ENCODE measurements around the gene TMEM63B. TPM values are rescaled to one million over a fixed set of nuclear protein-coding genes. Genes with fewer than 3 reads are reported as not detected.

Gene TMEM63B
- total RNA-seq, 2 donors from 2014 or later: 64.6 to 65.2 TPM

DNA sequence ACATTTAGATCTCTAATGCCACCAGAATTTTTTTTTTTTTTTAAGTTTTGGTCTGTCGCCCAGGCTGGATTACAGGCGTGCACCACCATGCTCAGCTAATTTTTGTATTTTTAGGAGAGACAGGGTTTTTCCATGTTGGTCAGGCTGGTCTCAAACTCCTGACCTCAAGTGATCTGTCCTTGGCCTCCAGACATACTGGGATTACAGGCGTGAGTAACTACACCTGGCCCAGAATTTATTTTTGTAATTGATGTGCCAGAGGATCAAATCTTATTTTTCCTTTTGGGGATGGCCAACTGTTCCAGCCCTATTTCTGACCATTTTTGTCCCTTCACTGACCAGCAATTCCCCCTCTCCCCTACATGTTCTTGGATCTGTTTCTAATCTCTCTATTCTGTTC is 71.3 kb downstream of the TMEM63B start:
- peaks cover 31% of the 10 kb centered on the region for H3K4me1 Mint-ChIP-seq
- no peak overlapping the region for H3K4me3 ChIP-seq (ENCODE audit: low read length)
- 93 to 97% methylated on average over 2 to 3 of the region's 3 CpGs for WGBS, 2 experiments (ENCODE audit: insufficient coverage in 1 of 2, insufficient read length in 1 of 2)
- H3K9me3 Mint-ChIP-seq: no peaks in the 10 kb centered on the region
- no peak overlapping the region for H3K4me3 Mint-ChIP-seq
- no peaks in the 10 kb centered on the region for H3K9me3 ChIP-seq (ENCODE audit: control insufficient read depth, low read length)
- no peak overlapping the region for H3K27ac ChIP-seq (ENCODE audit: low read depth, low read length)
- no peaks in the 10 kb centered on the region for H3K36me3 Mint-ChIP-seq (ENCODE audit: low read depth)
- H3K27me3 ChIP-seq (ENCODE audit: control insufficient read depth, insufficient read depth, low read length, poor library complexity, severe bottlenecking): no peaks in the 10 kb centered on the region
- H3K9ac ChIP-seq (ENCODE audit: extremely low read depth, low read length, poor library complexity, severe bottlenecking): no peak overlapping the region
- no peaks in the 10 kb centered on the region for H3K27me3 Mint-ChIP-seq (ENCODE audit: insufficient read depth)
- peak overlapping the region; percentile 1 for H3K27ac Mint-ChIP-seq
- no peaks in the 10 kb centered on the region for H3K36me3 ChIP-seq (ENCODE audit: control insufficient read depth, insufficient read depth, low read length)
- no peak for TF ChIP-seq CTCF (conservative IDR thresholded peaks at IDR 0.05)
- peaks cover 22% of the 10 kb centered on the region for H3K4me1 ChIP-seq (ENCODE audit: control insufficient read depth, insufficient read depth, low read length)
- no peak for DNase-seq

GRCh38 chr6:44199883-44200282 is 72.5 kb downstream of the TMEM63B start:
- H3K4me1 ChIP-seq (ENCODE audit: control insufficient read depth, insufficient read depth, low read length): peaks cover 22% of the 10 kb centered on the region
- no peak overlapping the region for H3K27ac Mint-ChIP-seq
- no peak overlapping the region for H3K4me3 Mint-ChIP-seq
- H3K27me3 Mint-ChIP-seq (ENCODE audit: insufficient read depth): no peaks in the 10 kb centered on the region
- TF ChIP-seq CTCF (conservative IDR thresholded peaks at IDR 0.05): no peak
- no peaks in the 10 kb centered on the region for H3K9me3 Mint-ChIP-seq
- no peaks in the 10 kb centered on the region for H3K27me3 ChIP-seq (ENCODE audit: control insufficient read depth, insufficient read depth, low read length, poor library complexity, severe bottlenecking)
- no peaks in the 10 kb centered on the region for H3K36me3 Mint-ChIP-seq (ENCODE audit: low read depth)
- no peak overlapping the region for H3K4me3 ChIP-seq (ENCODE audit: low read length)
- WGBS, 2 experiments (ENCODE audit: insufficient coverage in 1 of 2, insufficient read length in 1 of 2): 90 to 93% methylated on average over 2 to 4 of the region's 4 CpGs
- H3K27ac ChIP-seq (ENCODE audit: low read depth, low read length): no peak overlapping the region
- no peaks in the 10 kb centered on the region for H3K9me3 ChIP-seq (ENCODE audit: control insufficient read depth, low read length)
- H3K9ac ChIP-seq (ENCODE audit: extremely low read depth, low read length, poor library complexity, severe bottlenecking): no peak overlapping the region
- DNase-seq: no peak
- peaks cover 40% of the 10 kb centered on the region for H3K4me1 Mint-ChIP-seq
- H3K36me3 ChIP-seq (ENCODE audit: control insufficient read depth, insufficient read depth, low read length): no peaks in the 10 kb centered on the region

GRCh38 chr6:44201200-44201599 is 73.8 kb downstream of the TMEM63B start:
- H3K27ac ChIP-seq (ENCODE audit: low read depth, low read length): peak overlapping the region; percentile 6
- Mint-ChIP-seq H3K4me1 (peaks cover 45% of the 10 kb centered on the region), H3K9me3 (no peaks in the 10 kb centered on the region), H3K27me3 (ENCODE audit: insufficient read depth) (no peaks in the 10 kb centered on the region), H3K4me3 (no peak overlapping the region), H3K36me3 (ENCODE audit: low read depth) (no peaks in the 10 kb centered on the region), H3K27ac (peak overlapping the region; percentile 97)
- H3K9ac ChIP-seq (ENCODE audit: extremely low read depth, low read length, poor library complexity, severe bottlenecking): no peak overlapping the region
- no peak for TF ChIP-seq CTCF (conservative IDR thresholded peaks at IDR 0.05)
- 85 to 100% methylated on average over 2 to 3 of the region's 3 CpGs for WGBS, 2 experiments (ENCODE audit: insufficient coverage in 1 of 2, insufficient read length in 1 of 2)
- H3K4me3 ChIP-seq (ENCODE audit: low read length): no peak overlapping the region
- no peaks in the 10 kb centered on the region for H3K36me3 ChIP-seq (ENCODE audit: control insufficient read depth, insufficient read depth, low read length)
- H3K9me3 ChIP-seq (ENCODE audit: control insufficient read depth, low read length): no peaks in the 10 kb centered on the region
- H3K4me1 ChIP-seq (ENCODE audit: control insufficient read depth, insufficient read depth, low read length): peaks cover 22% of the 10 kb centered on the region
- H3K27me3 ChIP-seq (ENCODE audit: control insufficient read depth, insufficient read depth, low read length, poor library complexity, severe bottlenecking): no peaks in the 10 kb centered on the region
- DNase-seq: peak; percentile 75

Data from endodermal cell (in vitro differentiated cells).